ENCODE data around the gene PJA2. TPM values are rescaled to one million over a fixed set of nuclear protein-coding genes. Genes with fewer than 3 reads are reported as not detected.

The PJA2 gene
- total and polyA plus RNA-seq, 2 of the 8 experiments (the other 6 are each of a cell fraction or from before 2014, with no cell fraction given): 15.3 to 47.7 TPM

DNA sequence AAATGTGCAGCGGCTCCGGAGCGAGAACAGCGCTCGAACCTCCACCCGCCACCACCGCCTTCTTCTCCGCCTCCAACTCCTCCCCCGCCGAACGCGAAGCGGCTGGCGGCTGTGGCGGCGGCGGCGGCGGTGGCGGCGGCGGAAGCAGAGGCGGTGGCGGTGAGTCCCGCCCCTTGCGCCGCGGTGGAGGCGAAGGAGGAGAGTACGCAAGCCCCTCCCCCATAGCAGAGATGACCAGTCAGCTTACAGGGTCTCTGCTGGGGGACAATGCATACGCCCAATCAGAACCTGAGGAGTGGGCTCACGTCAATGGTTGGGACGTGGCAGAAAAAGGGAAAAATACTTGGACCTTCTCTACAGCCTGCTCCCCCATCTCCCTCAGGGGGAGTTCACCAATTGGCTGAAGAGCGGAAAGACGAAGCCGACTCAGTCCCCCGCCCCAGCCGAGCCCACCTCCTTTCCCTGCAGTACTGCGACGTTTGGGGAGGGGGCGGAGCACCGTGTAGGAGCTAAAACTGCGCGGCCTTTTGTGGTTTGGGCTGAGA is at the start of gene PJA2 (continued):
- TF ChIP-seq CHD7 (IDR thresholded peaks at IDR 0.05; ENCODE audit: insufficient replicate concordance, low read length): no peak
- TF ChIP-seq CREB1 (IDR thresholded peaks at IDR 0.05): peak; percentile 87
- no peak for TF ChIP-seq TBP (IDR thresholded peaks at IDR 0.05; ENCODE audit: low read depth, low read length)
- TF ChIP-seq KDM4A (IDR thresholded peaks at IDR 0.05; ENCODE audit: low read depth, low read length, severe bottlenecking): no peak
- peak; percentile 50; the same call in 1 of the 2 replicates for TF ChIP-seq SP4 (IDR thresholded peaks at IDR 0.05; ENCODE audit: low read length)
- no peak for TF ChIP-seq PHF8 (conservative IDR thresholded peaks at IDR 0.05; ENCODE audit: low read depth, low read length)
- 0 out of 2 replicates have a peak, but pooled peaks have one; percentile 16 for TF ChIP-seq SRF (IDR thresholded peaks at IDR 0.05; ENCODE audit: low read depth, low read length)
- no peak for TF ChIP-seq ZNF274 (IDR thresholded peaks at IDR 0.05; ENCODE audit: borderline replicate concordance, extremely low read depth, low read length)
- TF ChIP-seq TAF7 (optimal IDR thresholded peaks at IDR 0.05; ENCODE audit: borderline replicate concordance, low read depth, low read length): peak; percentile 61

Measured in H1 (cell line).